ENCODE data around the gene ERC1. TPM values are rescaled to one million over a fixed set of nuclear protein-coding genes. Genes with fewer than 3 reads are reported as not detected.

Gene ERC1
- total and polyA plus RNA-seq, 5 experiments from 2014 or later: 14.0 to 51.9 (median 22.5) TPM

DNA sequence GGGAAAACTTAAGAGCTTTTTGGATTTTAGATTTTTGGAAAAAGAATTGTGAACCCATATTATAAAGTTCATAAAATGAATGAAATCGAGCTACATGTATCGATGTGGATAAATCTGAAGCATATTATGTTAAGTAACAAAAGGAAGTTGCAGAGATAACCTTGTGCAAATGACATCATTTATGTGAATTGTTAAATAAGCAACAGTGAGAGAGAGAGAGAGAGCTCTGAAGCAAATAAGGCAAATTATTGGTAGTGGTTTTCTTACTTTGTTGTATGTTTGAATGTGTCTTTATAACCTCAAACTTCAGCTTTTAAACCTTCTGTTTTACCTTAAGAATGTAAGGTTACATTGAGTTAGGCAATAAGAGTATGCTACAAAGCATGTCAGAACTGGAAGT, 78.8 kb downstream of the ERC1 start:
- peak overlapping the region in 1 of 10 donors; percentile 70 for H3K27ac Mint-ChIP-seq
- no peak overlapping the region for H3K4me3 Mint-ChIP-seq
- H3K36me3 Mint-ChIP-seq: peaks cover 0 to 35% (median 12%) of the 10 kb centered on the region in 3 donors
- no peaks in the 10 kb centered on the region for H3K27me3 Mint-ChIP-seq
- DNase-seq (no peak), ATAC-seq (no peak)
- POLR2A ChIA-PET: no interaction called here
- H3K4me1 Mint-ChIP-seq: peaks cover 8 to 13% (median 11%) of the 10 kb centered on the region in 4 donors
- H3K9me3 Mint-ChIP-seq: peaks cover 0 to 9% (median 1%) of the 10 kb centered on the region in 9 donors

GRCh38 chr12:1071182-1071581, 80.2 kb downstream of the ERC1 start:
- Mint-ChIP-seq H3K4me3 (no peak overlapping the region), H3K27ac (peak overlapping the region in 1 of 10 donors; percentile 70), H3K27me3 (no peaks in the 10 kb centered on the region), H3K4me1 (peaks cover 8 to 13% (median 10%) of the 10 kb centered on the region in 4 donors), H3K9me3 (no peaks in the 10 kb centered on the region), H3K36me3 (peaks cover 0 to 24% (median under 1%) of the 10 kb centered on the region in 3 donors)
- no peak for ATAC-seq
- POLR2A ChIA-PET: no interaction called here
- DNase-seq: no peak

GRCh38 chr12:1073652-1074051, 82.6 kb downstream of the ERC1 start:
- ATAC-seq (no peak), DNase-seq (no peak)
- Mint-ChIP-seq H3K36me3 (peaks cover 0 to 20% (median 0%) of the 10 kb centered on the region in 3 donors), H3K4me3 (no peak overlapping the region), H3K27me3 (no peaks in the 10 kb centered on the region), H3K9me3 (no peaks in the 10 kb centered on the region), H3K4me1 (peaks cover 7 to 13% (median 10%) of the 10 kb centered on the region in 4 donors), H3K27ac (no peak overlapping the region)
- POLR2A ChIA-PET: no interaction called here

DNA sequence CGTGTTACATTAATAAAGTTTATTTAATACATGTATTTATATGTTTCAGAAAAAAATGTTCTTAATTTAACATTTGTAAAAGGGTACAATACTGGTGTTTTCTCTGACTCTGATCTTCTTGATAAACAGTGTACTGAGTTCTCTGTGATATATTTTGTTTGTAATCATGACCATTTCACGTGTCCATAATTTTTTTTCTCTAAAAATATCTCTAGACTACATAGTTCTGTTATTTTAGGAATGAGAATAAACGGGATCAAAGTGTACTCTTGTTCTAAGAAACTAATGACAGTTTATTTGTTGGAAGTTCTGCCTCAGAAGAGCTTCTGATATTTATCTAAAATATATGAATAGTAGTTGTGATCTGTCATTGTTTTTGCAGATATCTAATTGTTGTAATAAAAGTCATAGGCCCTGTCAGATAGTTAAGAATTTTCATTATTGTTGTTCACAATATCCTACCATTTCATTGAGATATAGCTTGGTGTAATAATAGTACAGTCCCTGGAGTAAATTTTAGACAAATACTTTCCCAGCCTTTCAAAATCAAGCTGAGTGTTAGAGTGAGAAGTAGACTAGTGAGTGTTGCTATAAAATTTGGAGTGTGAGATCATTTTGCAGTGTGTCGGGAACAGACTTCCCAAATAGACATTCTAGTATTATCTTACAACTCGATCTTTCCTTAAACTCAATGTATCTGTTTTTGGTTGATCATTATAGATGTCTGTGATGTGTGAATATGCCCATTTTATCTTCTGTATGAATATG, 86.2 kb downstream of the ERC1 start:
- Mint-ChIP-seq H3K9me3 (no peaks in the 10 kb centered on the region), H3K27ac (no peak overlapping the region), H3K27me3 (no peaks in the 10 kb centered on the region), H3K4me3 (no peak overlapping the region), H3K36me3 (peaks cover 0 to 15% (median 0%) of the 10 kb centered on the region in 3 donors), H3K4me1 (no peaks in the 10 kb centered on the region)
- POLR2A ChIA-PET: no interaction called here
- ATAC-seq (no peak), DNase-seq (no peak)

- no peaks in the 10 kb centered on the region for H3K9me3 Mint-ChIP-seq
- DNase-seq: no peak
- H3K4me1 Mint-ChIP-seq: peaks cover 0 to 4% (median 0%) of the 10 kb centered on the region in 4 donors
- H3K27me3 Mint-ChIP-seq: no peaks in the 10 kb centered on the region
- H3K36me3 Mint-ChIP-seq: peaks cover 0 to 15% (median 0%) of the 10 kb centered on the region in 3 donors
- no peak overlapping the region for H3K4me3 Mint-ChIP-seq
- peak overlapping the region in 1 of 10 donors; percentile 23 for H3K27ac Mint-ChIP-seq
- POLR2A ChIA-PET: no interaction called here
- ATAC-seq: no peak
These were observed 87.0 kb downstream of the ERC1 start for GRCh38 chr12:1078002-1078401.

DNA sequence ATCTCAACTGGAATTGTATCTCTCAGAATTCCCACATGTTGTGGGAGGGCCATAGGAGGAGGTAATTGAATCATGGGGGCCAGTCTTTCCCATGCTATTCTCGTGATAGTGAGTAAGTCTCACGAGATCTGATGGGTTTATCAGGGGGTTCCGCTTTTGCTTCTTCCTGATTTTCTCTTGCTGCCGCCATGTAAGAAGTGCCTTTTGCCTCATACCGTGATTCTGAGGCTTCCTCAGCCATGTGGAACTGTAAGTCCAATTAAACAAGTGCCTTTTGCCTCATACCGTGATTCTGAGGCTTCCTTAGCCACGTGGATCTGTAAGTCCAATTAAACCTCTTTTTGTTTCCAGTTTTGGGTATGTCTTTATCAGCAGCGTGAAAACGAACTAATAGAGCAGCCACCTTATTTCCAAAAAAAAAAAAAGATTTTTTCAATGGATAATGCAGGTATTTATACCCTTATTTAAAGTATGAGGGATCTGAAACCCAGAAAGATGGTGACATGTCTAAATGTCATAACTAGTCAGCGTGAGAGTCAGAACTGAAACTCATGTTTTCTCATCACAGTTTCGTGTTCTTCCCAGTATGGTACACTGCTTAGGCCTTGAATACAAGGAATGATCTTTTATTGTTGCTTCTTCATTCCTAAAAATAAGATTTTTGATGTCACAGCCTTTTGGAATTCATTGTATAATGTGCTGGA, 89.6 kb downstream of the ERC1 start:
- H3K27ac Mint-ChIP-seq: no peak overlapping the region
- no peaks in the 10 kb centered on the region for H3K27me3 Mint-ChIP-seq
- POLR2A ChIA-PET: no interaction called here
- no peak for DNase-seq
- H3K9me3 Mint-ChIP-seq: no peaks in the 10 kb centered on the region
- H3K4me3 Mint-ChIP-seq: no peak overlapping the region
- no peak for ATAC-seq
- H3K4me1 Mint-ChIP-seq: peaks cover 0 to 13% (median 0%) of the 10 kb centered on the region in 4 donors
- peaks cover 0 to 7% (median 0%) of the 10 kb centered on the region in 3 donors for H3K36me3 Mint-ChIP-seq

DNA sequence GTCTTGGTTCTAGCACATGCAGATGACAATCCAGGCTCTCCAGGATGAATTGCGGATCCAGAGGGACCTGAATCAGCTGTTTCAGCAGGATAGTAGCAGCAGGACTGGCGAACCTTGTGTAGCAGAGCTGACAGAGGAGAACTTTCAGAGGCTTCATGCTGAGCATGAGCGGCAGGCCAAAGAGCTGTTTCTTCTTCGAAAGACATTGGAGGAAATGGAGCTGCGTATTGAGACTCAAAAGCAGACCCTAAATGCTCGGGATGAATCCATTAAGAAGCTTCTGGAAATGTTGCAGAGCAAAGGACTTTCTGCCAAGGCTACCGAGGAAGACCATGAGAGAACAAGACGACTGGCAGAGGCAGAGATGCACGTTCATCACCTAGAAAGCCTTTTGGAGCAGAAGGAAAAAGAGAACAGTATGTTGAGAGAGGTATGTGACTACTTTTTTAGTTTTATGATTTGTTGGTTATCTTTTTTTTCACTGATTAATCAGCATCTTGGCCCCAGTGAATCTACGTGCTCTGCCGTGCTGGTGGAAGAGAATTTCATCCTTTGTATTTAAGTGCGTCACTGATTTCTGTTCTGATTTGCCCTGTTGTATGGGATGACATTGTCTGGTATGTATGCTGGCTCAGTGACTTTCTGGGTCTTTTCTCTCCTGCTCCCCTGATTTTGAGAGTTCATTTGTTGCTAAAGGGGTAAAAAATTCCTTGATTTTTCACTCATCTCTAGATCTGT, 92.3 kb downstream of the ERC1 start:
- no peaks in the 10 kb centered on the region for H3K9me3 Mint-ChIP-seq
- DNase-seq (no peak), ATAC-seq (no peak)
- peaks cover 0 to 7% (median 0%) of the 10 kb centered on the region in 3 donors for H3K36me3 Mint-ChIP-seq
- no peak overlapping the region for H3K4me3 Mint-ChIP-seq
- POLR2A ChIA-PET: no interaction called here
- peaks cover 0 to 13% (median 0%) of the 10 kb centered on the region in 4 donors for H3K4me1 Mint-ChIP-seq
- H3K27me3 Mint-ChIP-seq: no peaks in the 10 kb centered on the region
- peak overlapping the region in 6 of 10 donors; percentile 28 to 74 (median 50) for H3K27ac Mint-ChIP-seq

DNA sequence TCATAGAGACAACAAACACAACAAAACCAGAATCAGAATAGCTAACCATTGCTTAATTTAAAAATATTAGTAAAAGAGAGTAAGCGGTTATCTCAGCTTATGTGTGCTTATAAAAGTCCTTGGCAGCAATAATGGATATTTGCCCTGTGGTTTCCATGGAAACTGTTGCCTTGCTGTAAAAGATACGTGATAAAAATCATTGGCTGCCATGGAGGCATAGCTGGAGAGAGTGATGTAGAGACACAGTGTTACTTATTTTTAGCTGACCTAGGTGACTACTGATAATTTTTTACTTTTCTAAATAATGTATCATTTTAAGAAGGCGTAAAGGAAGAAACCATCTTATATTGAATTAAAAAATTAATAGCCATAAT, 92.9 kb downstream of the ERC1 start:
- POLR2A ChIA-PET: no interaction called here
- H3K4me3 Mint-ChIP-seq: no peak overlapping the region
- ATAC-seq (no peak), DNase-seq (no peak)
- no peaks in the 10 kb centered on the region for H3K9me3 Mint-ChIP-seq
- H3K27ac Mint-ChIP-seq: peak overlapping the region in 3 of 10 donors; percentile 30 to 68 (median 34)
- H3K36me3 Mint-ChIP-seq: peaks cover 0 to 7% (median 0%) of the 10 kb centered on the region in 3 donors
- H3K4me1 Mint-ChIP-seq: peaks cover 0 to 13% (median 0%) of the 10 kb centered on the region in 4 donors
- no peaks in the 10 kb centered on the region for H3K27me3 Mint-ChIP-seq

GRCh38 chr12:1091350-1091749, 100.3 kb downstream of the ERC1 start:
- no peak overlapping the region for H3K4me3 Mint-ChIP-seq
- POLR2A ChIA-PET: no interaction called here
- DNase-seq (no peak), ATAC-seq (peak in 1 of 2 donors; percentile 11)
- no peaks in the 10 kb centered on the region for H3K9me3 Mint-ChIP-seq
- no peaks in the 10 kb centered on the region for H3K36me3 Mint-ChIP-seq
- no peaks in the 10 kb centered on the region for H3K27me3 Mint-ChIP-seq
- H3K27ac Mint-ChIP-seq: peak overlapping the region in 3 of 10 donors; percentile 2 to 39 (median 13)
- H3K4me1 Mint-ChIP-seq: peaks cover 0 to 5% (median 3%) of the 10 kb centered on the region in 4 donors

- POLR2A ChIA-PET: interaction anchor here (0.6 kb wide), 1 partner anchor 611 kb away, joined by 8 read pairs; no protein-coding TSS in a partner anchor
- H3K27ac Mint-ChIP-seq: peak overlapping the region in 1 of 10 donors; percentile 65
- H3K36me3 Mint-ChIP-seq: no peaks in the 10 kb centered on the region
- DNase-seq (peak in 8 of 10 donors; percentile 17 to 69 (median 40)), ATAC-seq (peak; percentile 70 to 72)
- no peaks in the 10 kb centered on the region for H3K9me3 Mint-ChIP-seq
- peaks cover 0 to 11% (median 7%) of the 10 kb centered on the region in 4 donors for H3K4me1 Mint-ChIP-seq
- no peaks in the 10 kb centered on the region for H3K27me3 Mint-ChIP-seq
- H3K4me3 Mint-ChIP-seq: no peak overlapping the region
These were observed 102.2 kb downstream of the ERC1 start for GRCh38 chr12:1093166-1093751.

DNA sequence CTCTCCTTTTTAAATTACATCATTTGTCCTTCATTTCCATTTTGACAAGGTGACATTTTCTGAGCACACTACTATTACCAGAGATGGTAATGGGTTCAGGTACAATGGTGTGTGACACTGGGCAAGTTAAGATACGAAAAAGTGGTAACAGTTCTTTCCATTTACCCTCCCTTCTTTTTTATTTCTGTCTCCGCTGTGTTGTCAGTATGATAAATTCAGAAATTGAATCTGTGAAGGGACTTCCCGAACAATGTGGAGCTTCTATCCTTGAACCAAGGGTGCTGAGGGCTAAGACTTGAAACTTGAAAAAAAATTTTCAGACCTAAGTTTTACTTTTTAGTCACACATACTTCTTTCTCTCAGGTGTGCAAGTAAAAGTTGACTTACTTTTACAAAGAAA, 103.7 kb downstream of the ERC1 start:
- H3K4me1 Mint-ChIP-seq: peaks cover 2 to 16% (median 14%) of the 10 kb centered on the region in 4 donors
- H3K36me3 Mint-ChIP-seq: no peaks in the 10 kb centered on the region
- ATAC-seq: no peak
- H3K27ac Mint-ChIP-seq: peak overlapping the region in 1 of 10 donors; percentile 40
- H3K27me3 Mint-ChIP-seq: no peaks in the 10 kb centered on the region
- H3K4me3 Mint-ChIP-seq: no peak overlapping the region
- POLR2A ChIA-PET: no interaction called here
- no peak for DNase-seq
- no peaks in the 10 kb centered on the region for H3K9me3 Mint-ChIP-seq

GRCh38 chr12:1099158-1099557, 108.1 kb downstream of the ERC1 start:
- Mint-ChIP-seq H3K9me3 (no peaks in the 10 kb centered on the region), H3K27me3 (no peaks in the 10 kb centered on the region), H3K4me3 (no peak overlapping the region), H3K4me1 (peaks cover 19 to 42% (median 34%) of the 10 kb centered on the region in 4 donors), H3K36me3 (no peaks in the 10 kb centered on the region), H3K27ac (no peak overlapping the region)
- POLR2A ChIA-PET: no interaction called here
- DNase-seq (no peak), ATAC-seq (no peak)
